Activated CD4-positive, CD25-positive, alpha-beta regulatory T cell treated with anti-CD3 and anti-CD28 coated beads, Interleukin-2, amount 50 U/mL, for 72 hours (primary cell): ENCODE data around the gene CXCL8.

Source experiments
- DNase-seq: peaks from one replicate; pipeline ENCODE4 v3.0.0; 2021

The CXCL8 gene

GRCh38 chr4:73721435-73721834, 18.9 kb upstream of the CXCL8 start:
- no peak for DNase-seq

- no peak for DNase-seq
Measured at GRCh38 chr4:73721909-73722308, 18.5 kb upstream of the CXCL8 start.

GRCh38 chr4:73723023-73723422, 17.3 kb upstream of the CXCL8 start:
- DNase-seq, result no peak

- no peak for DNase-seq
Measured at GRCh38 chr4:73723928-73724327, 16.4 kb upstream of the CXCL8 start.

GRCh38 chr4:73725510-73725909, 14.9 kb upstream of the CXCL8 start:
- no peak for DNase-seq

- no peak for DNase-seq
Measured at GRCh38 chr4:73725985-73726384, 14.4 kb upstream of the CXCL8 start.

GRCh38 chr4:73727685-73728084, 12.7 kb upstream of the CXCL8 start:
- no peak for DNase-seq

GRCh38 chr4:73728091-73728741, 12.2 kb upstream of the CXCL8 start:
- no peak for DNase-seq

- DNase-seq, result no peak
Measured at GRCh38 chr4:73729534-73730165, 10.7 kb upstream of the CXCL8 start.

- no peak for DNase-seq
Measured at GRCh38 chr4:73730292-73730691, 10.1 kb upstream of the CXCL8 start.

- no peak for DNase-seq
Measured at GRCh38 chr4:73730867-73731266, 9.5 kb upstream of the CXCL8 start.

GRCh38 chr4:73731968-73732610, 8.3 kb upstream of the CXCL8 start:
- DNase-seq, result no peak

- no peak for DNase-seq
Measured at GRCh38 chr4:73732759-73733431, 7.5 kb upstream of the CXCL8 start.

- DNase-seq, result no peak
Measured at GRCh38 chr4:73734530-73735001, 5.8 kb upstream of the CXCL8 start.

GRCh38 chr4:73735231-73735630, 5.1 kb upstream of the CXCL8 start:
- DNase-seq, result no peak

- no peak for DNase-seq
Measured at GRCh38 chr4:73741031-73741749, 821 bp downstream of the CXCL8 start.

GRCh38 chr4:73741750-73742489, 1.6 kb downstream of the CXCL8 start:
- DNase-seq, result no peak

GRCh38 chr4:73742490-73743160, 2.3 kb downstream of the CXCL8 start:
- no peak for DNase-seq

GRCh38 chr4:73743281-73743680, 2.9 kb downstream of the CXCL8 start:
- DNase-seq, result no peak

GRCh38 chr4:73743795-73744194, 3.4 kb downstream of the CXCL8 start:
- DNase-seq, result no peak

- no peak for DNase-seq
Measured at GRCh38 chr4:73744203-73744602, 3.8 kb downstream of the CXCL8 start.

GRCh38 chr4:73750730-73751129, 10.4 kb downstream of the CXCL8 start:
- no peak for DNase-seq
